ENCODE measurements around the gene NALCN.

DNA sequence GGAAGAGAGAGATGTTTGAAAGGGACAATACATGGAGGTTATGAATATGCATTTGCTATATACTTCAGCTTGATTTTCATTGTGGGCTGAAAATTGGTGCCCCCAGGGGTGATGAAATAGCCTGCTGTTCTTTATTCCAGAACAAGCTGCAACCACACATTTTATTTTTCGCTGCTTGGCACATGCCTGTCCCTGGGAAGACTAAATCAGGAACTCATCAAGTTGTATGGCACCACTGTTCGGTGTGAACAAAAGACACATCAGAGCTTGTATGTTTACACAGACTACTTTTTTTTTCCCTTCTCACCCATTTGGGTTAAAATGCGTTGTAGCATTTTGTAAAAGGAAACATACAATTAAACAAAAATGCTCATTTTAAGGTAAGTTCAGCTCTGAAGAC is 230.7 kb downstream of the NALCN start:
- TF ChIP-seq SIN3A (conservative IDR thresholded peaks at IDR 0.05 in 1 of 2, IDR thresholded peaks at IDR 0.05 in 1 of 2; ENCODE audit: low read depth in 1 of 2, low read length in 2 of 2) (no peak), SP2 (IDR thresholded peaks at IDR 0.05; ENCODE audit: low read length) (no peak), EGR1 (IDR thresholded peaks at IDR 0.05; ENCODE audit: borderline replicate concordance, low read depth, low read length) (no peak), RAD21 (IDR thresholded peaks at IDR 0.05 in 1 of 2, conservative IDR thresholded peaks at IDR 0.05 in 1 of 2; ENCODE audit: low read depth in 2 of 2, low read length in 2 of 2) (no peak), EP300 (IDR thresholded peaks at IDR 0.05; ENCODE audit: borderline replicate concordance in 1 of 2, low read depth in 2 of 2, low read length in 2 of 2) (no peak), KDM1A (IDR thresholded peaks at IDR 0.05; ENCODE audit: borderline replicate concordance, low read length) (no peak)
- TF ChIP-seq, protein P1, sequence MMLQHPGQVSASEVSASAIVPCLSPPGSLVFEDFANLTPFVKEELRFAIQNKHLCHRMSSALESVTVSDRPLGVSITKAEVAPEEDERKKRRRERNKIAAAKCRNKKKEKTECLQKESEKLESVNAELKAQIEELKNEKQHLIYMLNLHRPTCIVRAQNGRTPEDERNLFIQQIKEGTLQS (IDR thresholded peaks at IDR 0.05; ENCODE audit: insufficient read depth, low read depth, low read length) = no peak
- TF ChIP-seq, protein P2, sequence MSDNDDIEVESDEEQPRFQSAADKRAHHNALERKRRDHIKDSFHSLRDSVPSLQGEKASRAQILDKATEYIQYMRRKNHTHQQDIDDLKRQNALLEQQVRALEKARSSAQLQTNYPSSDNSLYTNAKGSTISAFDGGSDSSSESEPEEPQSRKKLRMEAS (IDR thresholded peaks at IDR 0.05) = no peak
- TF ChIP-seq, protein P3, sequence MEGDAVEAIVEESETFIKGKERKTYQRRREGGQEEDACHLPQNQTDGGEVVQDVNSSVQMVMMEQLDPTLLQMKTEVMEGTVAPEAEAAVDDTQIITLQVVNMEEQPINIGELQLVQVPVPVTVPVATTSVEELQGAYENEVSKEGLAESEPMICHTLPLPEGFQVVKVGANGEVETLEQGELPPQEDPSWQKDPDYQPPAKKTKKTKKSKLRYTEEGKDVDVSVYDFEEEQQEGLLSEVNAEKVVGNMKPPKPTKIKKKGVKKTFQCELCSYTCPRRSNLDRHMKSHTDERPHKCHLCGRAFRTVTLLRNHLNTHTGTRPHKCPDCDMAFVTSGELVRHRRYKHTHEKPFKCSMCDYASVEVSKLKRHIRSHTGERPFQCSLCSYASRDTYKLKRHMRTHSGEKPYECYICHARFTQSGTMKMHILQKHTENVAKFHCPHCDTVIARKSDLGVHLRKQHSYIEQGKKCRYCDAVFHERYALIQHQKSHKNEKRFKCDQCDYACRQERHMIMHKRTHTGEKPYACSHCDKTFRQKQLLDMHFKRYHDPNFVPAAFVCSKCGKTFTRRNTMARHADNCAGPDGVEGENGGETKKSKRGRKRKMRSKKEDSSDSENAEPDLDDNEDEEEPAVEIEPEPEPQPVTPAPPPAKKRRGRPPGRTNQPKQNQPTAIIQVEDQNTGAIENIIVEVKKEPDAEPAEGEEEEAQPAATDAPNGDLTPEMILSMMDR (IDR thresholded peaks at IDR 0.05; ENCODE audit: control extremely low read depth in 1 of 3, insufficient read depth in 1 of 3, low read depth in 1 of 3, low read length in 3 of 3) = no peak

Measured in H1 (cell line).